HepG2 (cell line): Measurements from ENCODE around the gene RPRD1A. TPM values are rescaled to one million over a fixed set of nuclear protein-coding genes. Genes with fewer than 3 reads are reported as not detected.

Experiments
- ATF7 ChIP-seq, 2 experiments: fragments of 450-650 bp in 1 of 2; sonication (generic) in 1 of 2; formaldehyde crosslinking in 1 of 2; IDR thresholded peaks; 2 replicates each; pipeline versions ENCODE4 v1.4.0 to v1.6.1; 2016 to 2020; ENCODE audit warnings: antibody characterized with exemption in 1 of 2, mild to moderate bottlenecking in 1 of 2, missing genetic modification reagents in 1 of 2
- E2F2 ChIP-seq: sonication (generic); formaldehyde crosslinking; IDR thresholded peaks from 2 replicates; pipeline ENCODE4 v1.4.0; 2020; ENCODE audit warnings: missing genetic modification reagents, borderline replicate concordance
- FOXK2 ChIP-seq: fragments of 450-650 bp; IDR thresholded peaks from 2 replicates; pipeline ENCODE4 v1.6.1; 2016
- KLF9 ChIP-seq: IDR thresholded peaks from 2 replicates; pipeline ENCODE4 v1.6.1; 2016; ENCODE audit warnings: low read depth
- NPAS2 ChIP-seq: sonication (generic); formaldehyde crosslinking; IDR thresholded peaks from 2 replicates; pipeline ENCODE4 v1.8.0; 2022; ENCODE audit warnings: mild to moderate bottlenecking, missing genetic modification reagents, borderline replicate concordance
- RBM22 ChIP-seq: fragments of 200-400 bp; formaldehyde crosslinking; optimal IDR thresholded peaks from 2 replicates; pipeline ENCODE3; 2017; ENCODE audit warnings: mild to moderate bottlenecking, low read length, moderate library complexity
- RCOR2 ChIP-seq: IDR thresholded peaks from 2 replicates; pipeline ENCODE4 v1.6.1; 2016; ENCODE audit warnings: missing biosample characterization, missing genetic modification reagents
- SSRP1 ChIP-seq: IDR thresholded peaks from 2 replicates; pipeline ENCODE4 v1.6.1; 2016; ENCODE audit warnings: control low read depth
- ZFP36L1 ChIP-seq: sonication (generic); formaldehyde crosslinking; IDR thresholded peaks from 2 replicates; pipeline ENCODE4 v1.8.0; 2022; ENCODE audit warnings: mild to moderate bottlenecking, missing genetic modification reagents, moderate library complexity
- ZNF496 ChIP-seq: sonication (generic); formaldehyde crosslinking; IDR thresholded peaks from 2 replicates; pipeline ENCODE4 v1.8.1; 2023; ENCODE audit warnings: mild to moderate bottlenecking, moderate library complexity, missing genetic modification reagents; ENCODE audit not compliant: insufficient replicate concordance
- ZNF572 ChIP-seq: sonication (generic); formaldehyde crosslinking; IDR thresholded peaks from 2 replicates; pipeline ENCODE4 v1.5.1; 2020; ENCODE audit warnings: mild to moderate bottlenecking, missing genetic modification reagents
- ZSCAN22 ChIP-seq: sonication (generic); formaldehyde crosslinking; IDR thresholded peaks from 2 replicates; pipeline ENCODE4 v1.4.0; 2020; ENCODE audit warnings: mild to moderate bottlenecking, missing genetic modification reagents
- polyA plus RNA-seq, 8 experiments: library from polyadenylated mRNA; depleted of rRNA in 3 of 8; stranded (reverse) in 7 of 8; unstranded in 1 of 8; fragments of >200 nt; fragmentation: Illumina TruSeq in 4 of 8; extraction: Trizol in 4 of 8; gene quantifications; 2 replicates each; pipeline versions ENCODE4 v1.2.1 to v1.2.3, GENCODE V29; 2011 to 2016; ENCODE audit warnings: low read depth in 4 of 8, missing spikeins in 1 of 8, mixed read lengths in 1 of 8; ENCODE audit not compliant: insufficient read depth in 1 of 8
- total RNA-seq, 5 experiments: library from RNA; depleted of rRNA; stranded (reverse); fragments of >200 nt; fragmentation: Illumina TruSeq; extraction: Trizol; gene quantifications; 2 replicates each; pipeline ENCODE4 v1.2.3, GENCODE V29; 2016; ENCODE audit warnings: low read depth in 1 of 5
- TF ChIP-seq, protein P1 (sequence below): sonication (generic); formaldehyde crosslinking; IDR thresholded peaks from 2 replicates; pipeline ENCODE4 v1.4.0; 2020; ENCODE audit warnings: missing genetic modification reagents
- TF ChIP-seq, protein P2 (sequence below): sonication (generic); formaldehyde crosslinking; IDR thresholded peaks from 2 replicates; pipeline ENCODE4 v1.8.0; 2022; ENCODE audit warnings: low read depth, missing genetic modification reagents
- TF ChIP-seq, protein P3 (sequence below): IDR thresholded peaks from 2 replicates; pipeline ENCODE4 v1.6.1; 2016; ENCODE audit warnings: mild to moderate bottlenecking
- TF ChIP-seq, protein P4 (sequence below): sonication (generic); formaldehyde crosslinking; IDR thresholded peaks from 2 replicates; pipeline ENCODE4 v1.4.0; 2020; ENCODE audit warnings: mild to moderate bottlenecking, missing genetic modification reagents, borderline replicate concordance

RPRD1A gene
- total and polyA plus RNA-seq, 2 of the 13 experiments (the other 11 are each of a cell fraction or from before 2014, with no cell fraction given): 42.5 to 78.2 TPM

DNA sequence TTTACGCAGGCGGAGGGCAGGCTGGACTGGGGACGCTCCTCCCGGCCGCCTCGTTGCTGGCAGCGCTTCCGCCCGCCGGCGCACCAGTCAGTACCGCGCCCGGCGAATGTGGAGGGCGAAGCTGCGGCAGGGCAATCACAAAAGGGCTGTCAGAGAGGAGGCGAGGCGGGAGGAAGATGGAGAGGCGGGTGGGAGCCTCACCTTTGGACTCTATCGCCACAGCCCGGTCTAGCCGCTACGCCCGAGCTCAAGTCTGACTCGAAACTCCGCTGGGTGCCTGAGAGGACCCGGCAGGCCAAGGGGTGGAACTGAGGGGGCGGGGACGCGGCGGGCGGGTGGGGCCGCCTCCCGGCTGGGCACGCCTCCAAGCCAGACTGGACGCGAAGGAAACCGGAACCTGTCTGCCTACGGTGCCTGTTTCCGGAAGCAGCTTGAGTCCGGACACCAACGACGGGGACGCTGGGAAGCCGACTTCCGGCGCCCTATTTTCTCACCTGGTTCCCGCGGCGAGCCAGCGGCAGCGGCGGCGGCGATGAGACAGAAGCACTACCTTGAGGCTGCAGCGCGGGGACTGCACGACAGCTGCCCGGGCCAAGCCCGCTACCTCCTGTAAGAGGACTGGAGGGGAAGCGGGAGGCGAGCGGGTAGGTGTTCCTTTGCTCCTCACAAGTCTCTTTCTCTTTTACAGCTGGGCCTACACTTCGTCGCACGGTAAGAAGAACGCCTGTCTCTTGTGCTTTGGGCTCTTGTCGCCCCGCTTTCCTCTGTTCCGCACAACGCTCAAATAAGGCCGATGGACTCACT lies 95.0 kb downstream of the RPRD1A start, which contains the start of gene RMP24 (continued):
- TF ChIP-seq, protein P1, sequence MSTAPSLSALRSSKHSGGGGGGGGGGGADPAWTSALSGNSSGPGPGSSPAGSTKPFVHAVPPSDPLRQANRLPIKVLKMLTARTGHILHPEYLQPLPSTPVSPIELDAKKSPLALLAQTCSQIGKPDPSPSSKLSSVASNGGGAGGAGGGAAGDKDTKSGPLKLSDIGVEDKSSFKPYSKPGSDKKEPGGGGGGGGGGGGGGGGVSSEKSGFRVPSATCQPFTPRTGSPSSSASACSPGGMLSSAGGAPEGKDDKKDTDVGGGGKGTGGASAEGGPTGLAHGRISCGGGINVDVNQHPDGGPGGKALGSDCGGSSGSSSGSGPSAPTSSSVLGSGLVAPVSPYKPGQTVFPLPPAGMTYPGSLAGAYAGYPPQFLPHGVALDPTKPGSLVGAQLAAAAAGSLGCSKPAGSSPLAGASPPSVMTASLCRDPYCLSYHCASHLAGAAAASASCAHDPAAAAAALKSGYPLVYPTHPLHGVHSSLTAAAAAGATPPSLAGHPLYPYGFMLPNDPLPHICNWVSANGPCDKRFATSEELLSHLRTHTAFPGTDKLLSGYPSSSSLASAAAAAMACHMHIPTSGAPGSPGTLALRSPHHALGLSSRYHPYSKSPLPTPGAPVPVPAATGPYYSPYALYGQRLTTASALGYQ (CRISPR knock-in tag): peak; percentile 48; the same call in 1 of the 2 replicates
- TF ChIP-seq FOXK2 (no peak), RCOR2 (CRISPR knock-in tag) (peak; percentile 31; the same call in 1 of the 2 replicates), SSRP1 (CRISPR knock-in tag) (no peak), KLF9 (CRISPR knock-in tag) (no peak), ZFP36L1 (CRISPR knock-in tag) (peak; percentile 90), E2F2 (CRISPR knock-in tag) (0 out of 2 replicates have a peak, but pooled peaks have one; percentile 72), ZNF496 (CRISPR knock-in tag) (no peak), ZSCAN22 (no peak), ZNF572 (peak; percentile 30; the same call in 1 of the 2 replicates), NPAS2 (CRISPR knock-in tag) (no peak), ATF7 (IDR thresholded peaks at IDR 0.05) (no peak), ATF7 (CRISPR knock-in tag; IDR thresholded peaks at IDR 0.05) (0 out of 2 replicates have a peak, but pooled peaks have one; percentile 12), RBM22 (no peak)
- TF ChIP-seq, protein P2, sequence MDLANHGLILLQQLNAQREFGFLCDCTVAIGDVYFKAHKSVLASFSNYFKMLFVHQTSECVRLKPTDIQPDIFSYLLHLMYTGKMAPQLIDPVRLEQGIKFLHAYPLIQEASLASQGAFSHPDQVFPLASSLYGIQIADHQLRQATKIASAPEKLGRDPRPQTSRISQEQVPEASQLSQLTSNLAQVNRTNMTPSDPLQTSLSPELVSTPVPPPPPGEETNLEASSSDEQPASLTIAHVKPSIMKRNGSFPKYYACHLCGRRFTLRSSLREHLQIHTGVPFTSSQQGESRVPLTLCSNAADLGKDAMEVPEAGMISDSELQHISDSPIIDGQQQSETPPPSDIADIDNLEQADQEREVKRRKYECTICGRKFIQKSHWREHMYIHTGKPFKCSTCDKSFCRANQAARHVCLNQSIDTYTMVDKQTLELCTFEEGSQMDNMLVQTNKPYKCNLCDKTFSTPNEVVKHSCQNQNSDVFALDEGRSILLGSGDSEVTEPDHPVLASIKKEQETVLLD (CRISPR knock-in tag): peak; percentile 39; the same call in 1 of the 2 replicates
- TF ChIP-seq, protein P3, sequence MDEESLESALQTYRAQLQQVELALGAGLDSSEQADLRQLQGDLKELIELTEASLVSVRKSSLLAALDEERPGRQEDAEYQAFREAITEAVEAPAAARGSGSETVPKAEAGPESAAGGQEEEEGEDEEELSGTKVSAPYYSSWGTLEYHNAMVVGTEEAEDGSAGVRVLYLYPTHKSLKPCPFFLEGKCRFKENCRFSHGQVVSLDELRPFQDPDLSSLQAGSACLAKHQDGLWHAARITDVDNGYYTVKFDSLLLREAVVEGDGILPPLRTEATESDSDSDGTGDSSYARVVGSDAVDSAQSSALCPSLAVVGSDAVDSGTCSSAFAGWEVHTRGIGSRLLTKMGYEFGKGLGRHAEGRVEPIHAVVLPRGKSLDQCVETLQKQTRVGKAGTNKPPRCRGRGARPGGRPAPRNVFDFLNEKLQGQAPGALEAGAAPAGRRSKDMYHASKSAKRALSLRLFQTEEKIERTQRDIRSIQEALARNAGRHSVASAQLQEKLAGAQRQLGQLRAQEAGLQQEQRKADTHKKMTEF: peak; percentile 95
- TF ChIP-seq, protein P4, sequence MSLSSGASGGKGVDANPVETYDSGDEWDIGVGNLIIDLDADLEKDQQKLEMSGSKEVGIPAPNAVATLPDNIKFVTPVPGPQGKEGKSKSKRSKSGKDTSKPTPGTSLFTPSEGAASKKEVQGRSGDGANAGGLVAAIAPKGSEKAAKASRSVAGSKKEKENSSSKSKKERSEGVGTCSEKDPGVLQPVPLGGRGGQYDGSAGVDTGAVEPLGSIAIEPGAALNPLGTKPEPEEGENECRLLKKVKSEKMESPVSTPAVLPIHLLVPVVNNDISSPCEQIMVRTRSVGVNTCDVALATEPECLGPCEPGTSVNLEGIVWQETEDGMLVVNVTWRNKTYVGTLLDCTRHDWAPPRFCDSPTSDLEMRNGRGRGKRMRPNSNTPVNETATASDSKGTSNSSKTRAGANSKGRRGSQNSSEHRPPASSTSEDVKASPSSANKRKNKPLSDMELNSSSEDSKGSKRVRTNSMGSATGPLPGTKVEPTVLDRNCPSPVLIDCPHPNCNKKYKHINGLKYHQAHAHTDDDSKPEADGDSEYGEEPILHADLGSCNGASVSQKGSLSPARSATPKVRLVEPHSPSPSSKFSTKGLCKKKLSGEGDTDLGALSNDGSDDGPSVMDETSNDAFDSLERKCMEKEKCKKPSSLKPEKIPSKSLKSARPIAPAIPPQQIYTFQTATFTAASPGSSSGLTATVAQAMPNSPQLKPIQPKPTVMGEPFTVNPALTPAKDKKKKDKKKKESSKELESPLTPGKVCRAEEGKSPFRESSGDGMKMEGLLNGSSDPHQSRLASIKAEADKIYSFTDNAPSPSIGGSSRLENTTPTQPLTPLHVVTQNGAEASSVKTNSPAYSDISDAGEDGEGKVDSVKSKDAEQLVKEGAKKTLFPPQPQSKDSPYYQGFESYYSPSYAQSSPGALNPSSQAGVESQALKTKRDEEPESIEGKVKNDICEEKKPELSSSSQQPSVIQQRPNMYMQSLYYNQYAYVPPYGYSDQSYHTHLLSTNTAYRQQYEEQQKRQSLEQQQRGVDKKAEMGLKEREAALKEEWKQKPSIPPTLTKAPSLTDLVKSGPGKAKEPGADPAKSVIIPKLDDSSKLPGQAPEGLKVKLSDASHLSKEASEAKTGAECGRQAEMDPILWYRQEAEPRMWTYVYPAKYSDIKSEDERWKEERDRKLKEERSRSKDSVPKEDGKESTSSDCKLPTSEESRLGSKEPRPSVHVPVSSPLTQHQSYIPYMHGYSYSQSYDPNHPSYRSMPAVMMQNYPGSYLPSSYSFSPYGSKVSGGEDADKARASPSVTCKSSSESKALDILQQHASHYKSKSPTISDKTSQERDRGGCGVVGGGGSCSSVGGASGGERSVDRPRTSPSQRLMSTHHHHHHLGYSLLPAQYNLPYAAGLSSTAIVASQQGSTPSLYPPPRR (CRISPR knock-in tag): peak; percentile 56
